GM19468 (cell line): ENCODE data around the gene AKAP6.
"Not testable (repeated sequence)": the region's sequence is repeated elsewhere in the genome, so short reads cannot be mapped to it uniquely, and the experiment has no call there.

Source experiments
- ATAC-seq: cut with Tn5 transposase; IDR thresholded peaks from one replicate; pipeline ENCODE4 v1.9.1; 2021; ENCODE audit warnings: mild to moderate bottlenecking, moderate library complexity, moderate number of reproducible peaks; ENCODE audit not compliant: unreplicated experiment; ENCODE audit errors: extremely low read depth

The AKAP6 gene

GRCh38 chr14:32370714-32371113, 41.6 kb downstream of the AKAP6 start:
- no peak for ATAC-seq

- ATAC-seq, result no peak
Measured at GRCh38 chr14:32372154-32372553, 43.1 kb downstream of the AKAP6 start.

DNA sequence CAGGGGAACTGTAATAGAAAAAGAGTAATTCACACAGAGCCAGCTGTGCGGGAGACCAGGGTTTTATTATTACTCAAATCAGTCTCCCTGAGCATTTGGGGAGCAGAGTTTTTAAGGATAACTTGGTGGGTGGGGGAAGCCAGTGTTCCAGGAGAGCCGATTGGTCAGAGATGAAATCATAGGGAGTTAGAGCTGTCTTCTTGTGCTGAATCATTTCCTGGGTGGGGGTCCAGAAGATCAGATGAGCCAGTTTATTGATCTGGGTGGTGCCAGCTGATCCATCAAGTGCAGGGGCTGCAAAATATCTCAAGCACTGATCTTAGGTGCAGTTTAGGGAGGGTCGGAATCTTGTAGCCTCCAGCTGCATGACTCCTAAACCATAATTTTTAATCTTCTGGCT, 44.1 kb downstream of the AKAP6 start:
- not testable (repeated sequence) for ATAC-seq

- ATAC-seq, result no peak
Measured at GRCh38 chr14:32374155-32374554, 45.1 kb downstream of the AKAP6 start.

DNA sequence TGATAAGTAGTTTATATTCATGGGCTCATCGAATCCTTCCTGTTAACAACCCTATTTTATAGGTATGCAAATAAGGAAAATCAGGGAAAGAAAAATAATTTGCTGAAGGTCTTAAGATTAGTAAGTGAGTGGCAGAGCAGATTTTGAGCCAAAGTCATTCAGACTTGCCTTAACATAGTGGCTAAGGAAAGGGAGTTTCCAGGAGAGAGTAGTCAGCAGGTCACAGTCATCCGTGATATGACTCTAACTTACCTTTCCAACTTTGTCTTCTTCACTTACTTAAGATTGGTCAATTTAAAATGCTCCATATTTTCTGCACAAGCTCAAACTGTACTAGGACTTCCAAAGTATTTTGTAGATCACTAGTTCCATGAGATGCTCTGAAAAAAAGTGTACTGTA, 46.6 kb downstream of the AKAP6 start:
- ATAC-seq, result no peak

GRCh38 chr14:32377046-32377646, 48.0 kb downstream of the AKAP6 start:
- ATAC-seq, result no peak

DNA sequence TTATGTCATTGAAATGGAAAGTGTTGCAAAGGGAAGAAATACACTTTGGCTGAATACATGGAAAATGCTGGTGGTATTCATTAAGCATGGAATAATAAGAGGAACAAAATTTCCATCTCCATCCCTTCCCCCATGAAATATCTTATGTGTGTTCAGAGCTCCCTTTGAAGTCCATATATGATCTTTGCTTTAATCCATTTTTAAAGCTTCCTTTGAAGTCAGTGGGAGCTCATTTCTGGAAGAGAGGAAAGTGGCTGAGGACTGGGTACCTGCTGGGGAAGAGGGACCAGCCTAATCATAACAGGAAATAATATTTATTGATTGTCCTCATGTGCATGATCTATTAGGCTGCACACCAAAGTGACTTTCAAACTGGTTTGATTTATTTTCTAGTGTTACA, 49.2 kb downstream of the AKAP6 start:
- ATAC-seq, result no peak

DNA sequence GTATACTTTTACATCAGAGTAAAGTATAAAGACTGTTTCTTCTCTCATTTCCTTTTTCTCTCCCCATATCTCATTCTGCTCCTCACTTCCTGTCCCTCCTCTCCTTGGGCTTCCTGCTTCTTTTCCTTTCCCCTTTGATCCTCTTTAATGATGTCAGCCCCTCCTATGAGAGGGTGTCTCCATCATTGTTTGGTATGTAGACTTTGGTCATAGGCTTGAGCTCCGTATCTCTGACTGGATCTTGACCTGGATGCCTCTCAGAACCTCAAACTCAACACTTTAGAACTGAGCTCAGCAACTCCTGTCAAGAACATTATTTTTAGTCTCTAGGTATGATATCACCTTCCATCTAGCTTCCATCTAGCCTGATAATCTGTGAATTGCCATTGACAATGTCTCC, 50.3 kb downstream of the AKAP6 start:
- ATAC-seq, result no peak

- ATAC-seq, result no peak
Measured at GRCh38 chr14:32381869-32382268, 52.8 kb downstream of the AKAP6 start.

DNA sequence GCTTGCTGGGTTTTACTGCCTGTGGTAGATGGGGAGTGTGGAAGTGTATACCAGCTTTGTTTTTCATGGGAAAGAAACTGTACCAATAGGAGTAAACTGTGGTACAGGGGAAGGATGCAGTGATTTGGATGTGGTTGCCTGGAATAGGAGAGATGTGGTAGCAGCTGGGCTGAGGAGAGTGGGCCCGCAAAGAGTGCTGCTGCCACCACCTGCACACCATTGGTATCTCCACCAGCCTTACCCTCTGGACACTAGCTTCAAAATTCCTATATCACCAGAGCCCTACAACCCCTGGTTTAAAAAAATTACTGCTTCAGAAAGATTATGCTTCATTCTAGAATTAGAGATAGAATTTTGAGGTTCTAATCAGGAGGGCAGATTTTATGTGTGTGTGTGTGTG, 53.6 kb downstream of the AKAP6 start:
- no peak for ATAC-seq

DNA sequence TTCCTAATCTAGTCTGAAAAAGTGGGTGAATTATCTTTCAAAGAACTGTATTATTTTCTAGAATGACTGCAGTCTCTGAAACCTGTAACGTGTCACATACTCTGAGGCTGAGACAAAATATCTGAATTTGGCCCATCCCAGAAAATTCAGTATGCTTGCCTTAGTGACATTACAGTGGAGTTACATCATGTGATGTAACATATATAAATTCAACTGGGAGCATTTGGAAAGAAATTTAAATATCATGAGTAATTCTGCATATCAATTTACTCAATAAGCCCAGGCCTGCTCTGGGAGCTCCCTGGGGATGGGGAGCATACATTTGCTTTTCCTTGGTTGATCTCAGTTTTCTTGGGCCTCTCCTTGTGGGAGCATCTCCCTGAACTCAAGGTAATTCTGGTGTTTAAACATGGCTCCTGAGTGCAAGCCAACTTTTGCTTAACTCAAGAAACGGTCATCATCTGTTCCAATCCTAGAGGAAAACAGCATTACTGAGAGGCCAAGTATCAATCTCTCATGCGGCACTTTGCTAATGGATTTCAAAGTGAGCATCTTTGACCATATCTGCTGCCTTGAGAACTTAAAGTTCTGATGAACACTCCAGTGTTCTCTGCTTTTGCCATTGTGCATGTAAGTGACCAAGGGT, 54.4 kb downstream of the AKAP6 start:
- no peak for ATAC-seq

DNA sequence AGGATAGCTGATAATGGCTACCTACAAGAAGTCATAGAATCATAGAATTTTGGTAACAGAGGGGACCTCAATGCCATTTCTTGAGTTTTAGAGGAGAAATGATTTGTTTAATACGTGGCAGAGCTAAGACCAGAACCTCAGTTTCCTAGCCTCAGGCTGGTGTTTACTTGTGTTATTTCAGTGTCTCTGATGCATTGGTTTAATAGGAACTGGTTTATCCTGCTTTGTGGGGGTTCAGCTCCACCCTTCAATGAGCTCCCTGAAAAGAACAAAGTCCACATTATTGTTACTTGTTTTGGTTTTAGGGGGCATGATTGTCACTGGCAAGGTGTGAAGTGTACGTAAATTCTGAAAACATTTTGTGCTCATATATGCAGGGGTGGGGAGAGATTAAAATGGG, 55.4 kb downstream of the AKAP6 start:
- no peak for ATAC-seq

GRCh38 chr14:32387295-32387694, 58.2 kb downstream of the AKAP6 start:
- ATAC-seq, result not testable (repeated sequence)

- ATAC-seq, result no peak
Measured at GRCh38 chr14:32393119-32393518, 64.0 kb downstream of the AKAP6 start.

- ATAC-seq, result no peak
Measured at GRCh38 chr14:32394038-32394437, 64.9 kb downstream of the AKAP6 start.

GRCh38 chr14:32396885-32397284, 67.8 kb downstream of the AKAP6 start:
- no peak for ATAC-seq

GRCh38 chr14:32397861-32398640, 69.0 kb downstream of the AKAP6 start:
- no peak for ATAC-seq

- no peak for ATAC-seq
Measured at GRCh38 chr14:32399920-32400319, 70.8 kb downstream of the AKAP6 start.

DNA sequence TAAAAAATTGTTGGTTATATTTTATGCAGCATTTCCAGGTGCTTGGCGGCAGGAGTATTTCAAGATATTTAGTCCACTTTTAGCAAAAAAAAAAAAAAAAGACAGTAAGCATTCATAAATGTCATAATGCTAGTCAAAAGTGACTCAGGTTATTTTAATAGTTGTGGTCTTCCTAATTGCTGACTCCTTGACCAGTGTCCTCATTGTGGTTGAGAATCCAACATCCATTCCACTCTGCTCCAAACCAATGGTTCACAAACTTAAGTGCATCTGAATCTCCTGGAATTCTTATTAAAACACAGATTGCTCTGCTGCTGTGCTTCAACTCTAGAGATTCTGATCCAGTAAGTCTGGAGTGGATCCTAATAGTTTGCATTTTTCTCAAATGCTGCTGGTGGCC, 71.4 kb downstream of the AKAP6 start:
- no peak for ATAC-seq

- no peak for ATAC-seq
Measured at GRCh38 chr14:32403021-32403420, 73.9 kb downstream of the AKAP6 start.

DNA sequence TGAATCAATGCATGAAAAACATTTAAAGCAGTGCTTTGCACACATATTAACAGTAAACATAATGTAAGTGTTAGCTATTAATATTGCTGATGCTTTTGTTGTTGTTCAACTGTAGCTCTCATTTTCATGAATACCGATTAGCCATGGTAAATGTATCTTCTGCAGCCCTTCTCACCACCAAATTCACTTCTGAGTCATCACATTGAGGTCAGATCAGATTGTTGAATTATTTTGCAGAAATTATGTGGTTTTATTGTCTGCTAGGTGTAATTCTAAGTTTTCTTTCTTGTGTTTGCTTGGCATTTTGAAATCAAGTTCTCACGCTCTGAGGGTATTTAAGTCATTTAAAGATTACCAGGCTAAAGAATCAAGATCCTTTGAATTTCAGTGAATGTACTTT, 74.6 kb downstream of the AKAP6 start:
- no peak for ATAC-seq
